AG04449 (cell line): ENCODE data around the gene PKHD1.
A peak's percentile ranks its signal among the peaks of the same experiment; 100 is the strongest.

Experiments used
- CTCF ChIA-PET: fragments of 350-600 bp; formaldehyde crosslinking; extraction: SDS; loops from one replicate; lab custom pipeline; 2021; ENCODE audit warnings: antibody characterized with exemption; lab: Yijun Ruan, JAX
- POLR2A ChIA-PET: fragments of 400-600, 350-600 bp; formaldehyde crosslinking; extraction: SDS; loops from one replicate; lab custom pipeline; 2020; ENCODE audit warnings: antibody characterized with exemption, inconsistent platforms; lab: Yijun Ruan, JAX
- DNase-seq: peaks from one replicate; pipeline ENCODE4 v3.0.0-alpha.2; 2010; ENCODE audit warnings: low read depth, low spot score
- H3K4me3 ChIP-seq: 2 replicates; pipeline ENCODE4 v1.5.1; 2011; ENCODE audit warnings: low read depth, mild to moderate bottlenecking, control low read depth, low read length
- TF ChIP-seq, protein P1 (sequence below): IDR thresholded peaks from one replicate; pipeline ENCODE4 v1.5.1; 2011; ENCODE audit warnings: mild to moderate bottlenecking, moderate library complexity, low read length, control low read depth, inconsistent platforms; ENCODE audit not compliant: insufficient read depth; ENCODE audit errors: missing control alignments

Gene PKHD1

GRCh38 chr6:51866867-51867266, 220.5 kb downstream of the PKHD1 start:
- ChIA-PET CTCF (no interaction called here), POLR2A (no interaction called here)

GRCh38 chr6:51865996-51866395, 221.4 kb downstream of the PKHD1 start:
- POLR2A ChIA-PET = no interaction called here

More at GRCh38 chr6:51866867-51867266, 220.5 kb downstream of the PKHD1 start:
- TF ChIP-seq, protein P1, sequence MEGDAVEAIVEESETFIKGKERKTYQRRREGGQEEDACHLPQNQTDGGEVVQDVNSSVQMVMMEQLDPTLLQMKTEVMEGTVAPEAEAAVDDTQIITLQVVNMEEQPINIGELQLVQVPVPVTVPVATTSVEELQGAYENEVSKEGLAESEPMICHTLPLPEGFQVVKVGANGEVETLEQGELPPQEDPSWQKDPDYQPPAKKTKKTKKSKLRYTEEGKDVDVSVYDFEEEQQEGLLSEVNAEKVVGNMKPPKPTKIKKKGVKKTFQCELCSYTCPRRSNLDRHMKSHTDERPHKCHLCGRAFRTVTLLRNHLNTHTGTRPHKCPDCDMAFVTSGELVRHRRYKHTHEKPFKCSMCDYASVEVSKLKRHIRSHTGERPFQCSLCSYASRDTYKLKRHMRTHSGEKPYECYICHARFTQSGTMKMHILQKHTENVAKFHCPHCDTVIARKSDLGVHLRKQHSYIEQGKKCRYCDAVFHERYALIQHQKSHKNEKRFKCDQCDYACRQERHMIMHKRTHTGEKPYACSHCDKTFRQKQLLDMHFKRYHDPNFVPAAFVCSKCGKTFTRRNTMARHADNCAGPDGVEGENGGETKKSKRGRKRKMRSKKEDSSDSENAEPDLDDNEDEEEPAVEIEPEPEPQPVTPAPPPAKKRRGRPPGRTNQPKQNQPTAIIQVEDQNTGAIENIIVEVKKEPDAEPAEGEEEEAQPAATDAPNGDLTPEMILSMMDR = no peak
- DNase-seq = no peak
- H3K4me3 ChIP-seq = no peak overlapping the region

DNA sequence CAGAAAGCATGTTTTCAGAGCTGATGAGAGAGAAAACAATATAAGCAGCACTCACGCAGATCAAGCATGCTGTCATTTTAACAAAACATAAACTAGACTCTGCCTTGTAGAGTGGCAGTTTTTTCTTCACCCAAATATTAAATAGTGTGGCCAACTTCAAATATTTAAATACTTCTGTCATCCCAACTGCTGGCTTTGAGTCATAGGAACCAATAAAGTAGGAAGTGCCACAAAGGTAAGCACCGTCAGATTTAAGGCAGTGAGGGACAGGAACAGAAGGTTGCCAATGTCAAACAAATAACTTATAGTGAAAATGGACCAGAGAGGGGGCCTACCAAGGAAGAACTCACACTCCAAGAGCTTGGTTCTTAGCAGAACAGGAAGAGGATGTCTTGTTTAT, 222.2 kb downstream of the PKHD1 start:
- no peak for DNase-seq
- TF ChIP-seq, protein P1 = no peak
- no peak overlapping the region for H3K4me3 ChIP-seq
- ChIA-PET CTCF (interaction anchor here (1.2 kb wide), 1 partner anchor 14 kb away, joined by 3 read pairs; no protein-coding TSS in a partner anchor), POLR2A (no interaction called here)

More at GRCh38 chr6:51865996-51866395, 221.4 kb downstream of the PKHD1 start:
- DNase-seq = no peak
- CTCF ChIA-PET = no interaction called here
- TF ChIP-seq, protein P1 = no peak
- no peak overlapping the region for H3K4me3 ChIP-seq

GRCh38 chr6:51857134-51857533, 230.3 kb downstream of the PKHD1 start:
- ChIA-PET CTCF (no interaction called here), POLR2A (no interaction called here)
- DNase-seq = no peak
- TF ChIP-seq, protein P1 = no peak
- no peak overlapping the region for H3K4me3 ChIP-seq

DNA sequence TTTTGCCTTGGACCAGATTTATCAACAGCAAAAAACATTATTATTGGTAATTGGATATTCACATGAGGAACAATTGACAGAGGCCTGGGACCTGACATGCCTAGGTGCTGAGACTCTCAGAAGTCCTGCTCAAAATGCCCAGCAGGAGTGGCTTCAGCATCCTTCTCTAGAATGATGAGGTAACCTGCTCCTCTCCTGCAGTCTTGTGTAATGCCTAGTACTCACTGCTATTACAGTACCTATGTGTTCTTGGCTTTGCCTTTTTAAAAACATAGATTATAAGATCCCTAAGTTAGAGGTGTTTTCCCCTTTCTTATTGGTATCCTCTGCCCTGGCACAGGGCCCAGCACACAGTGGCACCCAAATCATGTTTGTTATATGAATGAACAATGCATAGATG, 230.9 kb downstream of the PKHD1 start:
- TF ChIP-seq, protein P1 = no peak
- ChIA-PET CTCF (no interaction called here), POLR2A (no interaction called here)
- DNase-seq = no peak
- H3K4me3 ChIP-seq = no peak overlapping the region

DNA sequence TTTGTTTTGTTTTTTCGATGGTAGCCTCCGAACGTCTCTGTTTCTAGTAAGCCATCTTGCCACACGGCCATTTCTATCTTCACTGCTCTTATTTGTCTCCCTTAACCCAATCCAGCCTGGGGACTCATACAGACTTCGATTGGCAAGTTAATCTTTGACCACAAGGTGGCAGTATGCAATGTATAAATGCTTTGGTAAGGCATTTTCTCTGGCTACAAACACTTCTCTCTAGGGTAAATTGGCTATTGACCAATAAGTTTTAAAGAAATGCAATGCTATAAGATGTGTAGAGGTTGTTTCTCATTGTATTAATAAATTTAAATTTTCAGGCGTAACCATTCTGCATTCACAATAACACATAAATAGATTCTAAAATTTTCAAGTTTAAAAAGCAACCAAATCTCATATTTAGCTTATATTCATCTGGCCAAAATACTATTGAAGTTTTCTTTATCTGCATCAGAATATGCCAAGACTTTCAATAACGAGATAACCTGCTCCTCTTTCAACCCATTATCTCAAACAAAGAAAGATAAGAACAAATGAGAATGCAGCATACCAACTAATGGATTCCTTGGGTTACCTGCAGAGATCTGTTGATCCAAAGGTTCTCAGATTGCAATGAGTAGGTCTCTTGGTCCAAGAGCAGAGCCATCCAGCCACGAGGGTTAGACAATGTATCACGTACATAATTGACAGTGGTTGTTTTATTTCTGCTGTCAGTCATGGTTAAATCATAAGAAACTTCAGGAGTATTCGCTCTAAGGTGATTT, 231.9 kb downstream of the PKHD1 start:
- H3K4me3 ChIP-seq = no peak overlapping the region
- POLR2A ChIA-PET = no interaction called here
- CTCF ChIA-PET = interaction anchor here (1.0 to 1.5 kb wide), 4 partner anchors 9 to 164 kb away, joined by 3 to 9 read pairs (median 4); no protein-coding TSS in a partner anchor
- DNase-seq = peak; percentile 10
- TF ChIP-seq, protein P1 = peak; percentile 41
